HepG2 (cell line): ENCODE data around the gene SOST. TPM values are rescaled to one million over a fixed set of nuclear protein-coding genes. Genes with fewer than 3 reads are reported as not detected.

ENCODE experiments used
- BCL3 ChIP-seq: sonication (generic); formaldehyde crosslinking; IDR thresholded peaks from 2 replicates; pipeline ENCODE4 v1.5.1; 2020; ENCODE audit warnings: mild to moderate bottlenecking, missing genetic modification reagents, moderate library complexity
- BHLHE40 ChIP-seq: IDR thresholded peaks from 2 replicates; pipeline ENCODE4 v1.6.1; 2011; ENCODE audit warnings: low read length, improper control_type of control experiment
- CEBPG ChIP-seq: IDR thresholded peaks from 2 replicates; pipeline ENCODE4 v1.6.1; 2016
- E2F1 ChIP-seq: sonication (generic); formaldehyde crosslinking; IDR thresholded peaks from 2 replicates; pipeline ENCODE4 v1.5.0; 2020; ENCODE audit warnings: missing genetic modification reagents
- FIP1L1 ChIP-seq: fragments of 200-400 bp; formaldehyde crosslinking; IDR thresholded peaks from 2 replicates; pipeline ENCODE4 v1.6.1; 2018; ENCODE audit warnings: low read depth, mild to moderate bottlenecking, low read length, moderate library complexity, borderline replicate concordance; ENCODE audit not compliant: insufficient read depth
- HIC2 ChIP-seq: sonication (generic); formaldehyde crosslinking; IDR thresholded peaks from 2 replicates; pipeline ENCODE4 v1.9.0; 2022; ENCODE audit warnings: low read depth, missing genetic modification reagents
- IRF2 ChIP-seq: IDR thresholded peaks from 2 replicates; pipeline ENCODE4 v1.6.1; 2018; ENCODE audit warnings: missing genetic modification reagents, missing compliant biosample characterization
- KLF9 ChIP-seq: IDR thresholded peaks from 2 replicates; pipeline ENCODE4 v1.6.1; 2016; ENCODE audit warnings: low read depth
- MYNN ChIP-seq: sonication (generic); formaldehyde crosslinking; IDR thresholded peaks from 2 replicates; pipeline ENCODE4 v1.4.0; 2020; ENCODE audit warnings: mild to moderate bottlenecking, low read depth, missing genetic modification reagents
- NCOR1 ChIP-seq: fragments of 200-600 bp; sonication (generic); IDR thresholded peaks from 2 replicates; pipeline ENCODE4 v1.7.0; 2017; ENCODE audit warnings: antibody characterized with exemption, low read length, borderline replicate concordance
- NFE2L2 ChIP-seq: fragments of 150-350 bp; IDR thresholded peaks from 2 replicates; pipeline ENCODE4 v1.6.1; 2014; ENCODE audit warnings: low read length
- NR3C1 ChIP-seq: sonication (generic); formaldehyde crosslinking; IDR thresholded peaks from 2 replicates; pipeline ENCODE4 v1.4.0; 2020; ENCODE audit warnings: missing genetic modification reagents
- PHB2 ChIP-seq: fragments of 450-650 bp; IDR thresholded peaks from 2 replicates; pipeline ENCODE4 v1.6.1; 2018; ENCODE audit not compliant: partially characterized antibody
- SRSF4 ChIP-seq: fragments of 200-400 bp; formaldehyde crosslinking; IDR thresholded peaks from one replicate; pipeline ENCODE4 v1.6.1; 2018; ENCODE audit warnings: mild to moderate bottlenecking, low read depth, low read length, moderate library complexity; ENCODE audit not compliant: poor library complexity, severe bottlenecking
- TEAD3 ChIP-seq: optimal IDR thresholded peaks from 2 replicates; pipeline ENCODE3; 2016; ENCODE audit warnings: borderline replicate concordance
- ZFP41 ChIP-seq: sonication (generic); formaldehyde crosslinking; IDR thresholded peaks from 2 replicates; pipeline ENCODE4 v1.4.0; 2020; ENCODE audit warnings: mild to moderate bottlenecking, missing genetic modification reagents, borderline replicate concordance
- ZNF562 ChIP-seq: sonication (generic); formaldehyde crosslinking; IDR thresholded peaks from 2 replicates; pipeline ENCODE4 v1.8.0; 2022; ENCODE audit warnings: missing genetic modification reagents, borderline replicate concordance
- ZNF614 ChIP-seq: IDR thresholded peaks from 2 replicates; pipeline ENCODE4 v1.6.1; 2018; ENCODE audit warnings: missing biosample characterization, missing genetic modification reagents, inconsistent platforms, borderline replicate concordance
- ZNF709 ChIP-seq: sonication (generic); formaldehyde crosslinking; IDR thresholded peaks from 2 replicates; pipeline ENCODE4 v1.5.0; 2020; ENCODE audit warnings: mild to moderate bottlenecking, missing genetic modification reagents
- ZNF749 ChIP-seq: sonication (generic); formaldehyde crosslinking; IDR thresholded peaks from 2 replicates; pipeline ENCODE4 v1.8.0; 2022; ENCODE audit warnings: mild to moderate bottlenecking, missing genetic modification reagents, moderate library complexity, borderline replicate concordance
- polyA plus RNA-seq, 8 experiments: library from polyadenylated mRNA; depleted of rRNA in 3 of 8; stranded (reverse) in 7 of 8; unstranded in 1 of 8; fragments of >200 nt; fragmentation: Illumina TruSeq in 4 of 8; extraction: Trizol in 4 of 8; gene quantifications; 2 replicates each; pipeline versions ENCODE4 v1.2.1 to v1.2.3, GENCODE V29; 2011 to 2016; ENCODE audit warnings: low read depth in 4 of 8, missing spikeins in 1 of 8, mixed read lengths in 1 of 8; ENCODE audit not compliant: insufficient read depth in 1 of 8
- total RNA-seq, 5 experiments: library from RNA; depleted of rRNA; stranded (reverse); fragments of >200 nt; fragmentation: Illumina TruSeq; extraction: Trizol; gene quantifications; 2 replicates each; pipeline ENCODE4 v1.2.3, GENCODE V29; 2016; ENCODE audit warnings: low read depth in 1 of 5

The SOST gene
- total and polyA plus RNA-seq, 2 of the 13 experiments (the other 11 are each of a cell fraction or from before 2014, with no cell fraction given): not detected

- TF ChIP-seq KLF9 (CRISPR knock-in tag) (no peak), HIC2 (CRISPR knock-in tag) (no peak), ZFP41 (CRISPR knock-in tag) (no peak), NR3C1 (CRISPR knock-in tag) (no peak), E2F1 (CRISPR knock-in tag) (no peak), ZNF709 (CRISPR knock-in tag) (no peak), IRF2 (CRISPR knock-in tag) (peak; percentile 72; the same call in 1 of the 2 replicates), SRSF4 (no peak), ZNF614 (CRISPR knock-in tag) (peak; percentile 86), NFE2L2 (no peak), CEBPG (peak; percentile 87), BHLHE40 (0 out of 2 replicates have a peak, but pooled peaks have one; percentile 14), ZNF749 (CRISPR knock-in tag) (no peak), MYNN (no peak), BCL3 (CRISPR knock-in tag) (no peak), PHB2 (no peak), ZNF562 (CRISPR knock-in tag) (no peak), FIP1L1 (no peak), NCOR1 (peak; percentile 52; the same call in 1 of the 2 replicates), TEAD3 (CRISPR knock-in tag) (peak; percentile 92)
Measured at GRCh38 chr17:43801844-43802243, 43.3 kb upstream of the SOST start (continued).
